Keratinocyte (primary cell): Measurements from ENCODE around the gene OFD1.

Experiments used
- CTCF ChIP-seq, 3 experiments: IDR thresholded peaks in 1 of 3; conservative IDR thresholded peaks in 1 of 3; optimal IDR thresholded peaks in 1 of 3; 2 replicates in 2 of 3; 3 replicates in 1 of 3; pipeline versions ENCODE3 to v1.5.1; 2011; ENCODE audit warnings: low read length in 3 of 3, mild to moderate bottlenecking in 3 of 3, moderate library complexity in 2 of 3, control low read depth in 1 of 3, inconsistent platforms in 1 of 3; ENCODE audit not compliant: insufficient read depth in 2 of 3; ENCODE audit errors: extremely low read depth in 1 of 3
- EZH2 ChIP-seq: IDR thresholded peaks from one replicate; pipeline ENCODE4 v1.6.1; 2012; ENCODE audit warnings: inconsistent platforms, mild to moderate bottlenecking, low read length, moderate library complexity

- TF ChIP-seq CTCF (optimal IDR thresholded peaks at IDR 0.05 in 1 of 3, IDR thresholded peaks at IDR 0.05 in 1 of 3, conservative IDR thresholded peaks at IDR 0.05 in 1 of 3; ENCODE audit: extremely low read depth in 1 of 3, insufficient read depth in 2 of 3, low read length in 3 of 3) (no peak), EZH2 (no peak)
Observed at GRCh38 chrX:13793897-13794296, 59.3 kb downstream of the OFD1 start.
